HK-2 (cell line): ENCODE measurements around the gene PVRIG.
"Not testable (repeated sequence)": the region's sequence is repeated elsewhere in the genome, so short reads cannot be mapped to it uniquely, and the experiment has no call there.

Experiments
- DNase-seq: peaks from one replicate; pipeline ENCODE4 v3.0.0-alpha.2; 2018; ENCODE audit not compliant: unreplicated experiment

PVRIG gene

DNA sequence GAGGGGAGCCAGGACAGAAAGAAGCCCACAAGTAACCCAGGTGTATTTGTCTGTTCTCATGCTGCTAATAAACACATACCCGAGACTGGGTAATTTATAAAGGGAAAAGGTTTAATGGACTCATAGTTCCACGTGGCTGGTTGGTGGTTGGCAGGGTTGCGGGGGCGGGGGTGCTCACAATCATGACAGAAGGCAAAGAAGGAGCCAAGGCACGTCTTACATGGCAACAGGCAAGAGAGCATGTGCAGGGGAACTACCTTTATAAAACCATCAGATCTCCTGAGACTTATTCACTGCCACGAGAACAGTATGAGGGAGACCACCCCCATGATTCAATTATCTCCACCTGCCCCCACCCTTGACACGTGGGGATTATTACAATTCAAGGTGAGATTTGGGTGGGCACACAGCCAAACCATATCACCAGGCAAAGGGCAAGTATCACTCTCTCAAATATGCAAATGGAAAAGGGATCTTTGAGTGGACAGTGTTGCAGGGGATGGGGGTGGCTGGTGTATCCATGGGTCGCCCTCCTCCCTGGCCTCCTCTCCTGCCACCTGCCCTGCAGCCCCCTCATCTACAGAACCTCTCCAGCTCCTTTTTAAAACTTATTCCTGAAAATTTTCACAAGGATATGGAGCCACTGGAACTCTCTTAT lies 15.0 kb downstream of the PVRIG start:
- DNase-seq, result not testable (repeated sequence)

DNA sequence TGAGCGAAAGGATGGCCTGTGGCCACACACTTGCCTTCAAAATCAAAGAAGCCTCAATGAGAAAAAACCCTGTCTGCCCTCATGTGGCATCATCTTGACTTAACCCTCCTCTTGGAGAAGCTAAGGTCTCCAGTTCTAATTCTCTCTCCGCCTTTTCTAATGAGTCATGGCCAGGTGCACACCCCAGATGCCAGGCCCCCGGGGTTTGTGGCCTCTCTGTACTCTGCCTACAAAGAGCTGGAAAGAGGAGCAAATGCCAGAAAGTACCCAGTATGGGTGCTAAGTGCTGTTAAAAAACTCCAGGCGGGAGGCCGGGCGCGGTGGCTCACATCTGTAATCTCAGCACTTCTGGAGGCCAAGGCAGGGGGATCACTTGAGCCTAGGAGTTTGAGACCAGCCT lies 20.2 kb downstream of the PVRIG start:
- DNase-seq, result not testable (repeated sequence)

DNA sequence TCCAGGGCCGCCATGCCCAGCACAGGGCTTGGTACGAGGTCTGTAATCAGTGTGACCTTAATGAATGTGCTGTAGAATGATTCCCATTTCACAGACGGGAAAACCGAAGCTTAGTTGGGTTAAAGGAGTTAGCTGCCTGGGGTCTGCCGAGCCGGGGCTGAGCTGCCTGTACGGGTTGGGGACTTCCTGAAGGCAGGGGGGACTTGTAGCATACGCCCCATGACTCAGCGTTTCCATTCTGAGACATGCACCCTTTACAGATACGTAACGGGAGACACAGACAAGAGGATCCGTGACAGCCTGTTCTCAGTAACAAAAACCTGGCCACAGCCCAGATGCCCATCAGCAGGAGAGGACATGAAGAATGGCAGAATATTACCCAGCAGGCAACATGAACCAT lies 23.6 kb downstream of the PVRIG start:
- DNase-seq, result not testable (repeated sequence)

DNA sequence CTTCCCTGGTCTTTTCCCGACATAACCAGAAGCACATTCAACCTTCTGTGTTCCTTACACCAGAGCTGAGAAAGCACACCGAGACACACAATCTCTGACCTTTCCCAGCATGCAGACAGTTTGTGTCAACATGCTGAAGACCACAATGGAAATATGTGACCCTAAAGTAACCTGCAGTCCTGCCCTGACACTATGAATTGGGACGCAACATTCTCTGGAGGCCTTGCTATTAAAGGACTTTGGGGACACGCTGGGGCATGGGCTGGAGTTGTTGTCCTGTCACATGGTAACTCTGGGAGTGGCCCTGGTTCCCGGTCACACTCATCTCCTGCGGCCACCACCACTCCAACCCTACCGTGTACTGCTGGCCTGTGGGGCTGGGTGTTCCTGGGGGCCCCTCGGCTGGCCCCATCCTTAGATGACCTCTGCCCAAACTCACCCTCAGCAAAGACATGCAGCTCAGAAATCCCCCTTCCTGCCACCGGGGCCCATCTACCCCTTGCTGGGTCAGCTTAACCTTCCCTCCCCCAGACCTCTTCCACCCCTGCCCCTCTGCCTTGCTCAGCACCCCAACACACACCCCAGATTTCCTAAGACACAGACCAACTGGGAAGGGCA lies 25.3 kb downstream of the PVRIG start:
- DNase-seq, result not testable (repeated sequence)

DNA sequence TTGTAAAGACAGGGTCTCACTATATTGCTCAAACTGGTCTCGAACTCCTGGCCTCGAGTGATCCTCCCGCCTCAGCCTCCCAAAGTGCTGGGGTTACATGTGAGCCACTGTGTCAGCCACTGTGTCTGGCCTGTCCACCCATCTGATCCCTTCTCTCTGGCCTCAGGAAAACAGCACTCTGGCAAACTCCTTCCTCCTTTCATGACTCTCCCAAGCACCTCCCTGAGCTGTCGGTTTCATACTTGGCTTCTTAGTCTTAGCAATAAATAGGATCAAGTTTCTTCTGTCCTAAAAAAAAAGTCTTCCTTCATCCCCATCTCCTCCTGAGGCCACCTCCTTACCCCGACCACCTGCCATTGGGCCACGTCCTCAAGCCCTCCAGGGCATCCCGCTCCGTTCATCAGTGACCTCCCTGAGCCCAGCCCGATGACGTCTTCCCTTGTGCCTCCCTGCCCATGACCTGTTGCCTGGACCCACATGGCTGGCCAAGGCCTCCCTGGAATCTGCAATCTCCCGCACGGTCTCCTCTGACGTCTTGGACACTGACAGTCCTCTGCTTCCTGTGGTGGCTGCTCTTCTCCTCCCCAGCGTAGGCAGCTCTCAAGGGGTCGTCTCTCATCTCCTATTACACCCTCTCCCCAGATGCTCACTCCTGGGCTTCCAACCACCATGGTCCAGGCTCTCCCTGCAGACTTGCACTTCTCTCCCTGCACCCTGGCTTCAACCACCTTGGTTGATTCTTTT lies 26.5 kb downstream of the PVRIG start:
- DNase-seq, result not testable (repeated sequence)

DNA sequence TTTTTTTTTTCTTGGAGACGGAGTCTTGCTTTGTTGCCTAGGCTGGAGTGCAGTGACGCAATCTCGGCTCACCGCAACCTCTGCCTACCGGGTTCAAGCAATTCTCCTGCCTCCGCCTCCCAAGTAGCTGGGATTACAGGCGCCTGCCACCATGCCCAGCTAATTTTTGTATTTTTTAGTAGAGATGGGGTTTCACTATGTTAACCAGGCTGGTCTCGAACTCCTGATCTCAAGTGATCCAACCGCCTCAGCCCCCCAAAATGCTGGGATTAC lies 27.1 kb downstream of the PVRIG start:
- DNase-seq, result not testable (repeated sequence)

DNA sequence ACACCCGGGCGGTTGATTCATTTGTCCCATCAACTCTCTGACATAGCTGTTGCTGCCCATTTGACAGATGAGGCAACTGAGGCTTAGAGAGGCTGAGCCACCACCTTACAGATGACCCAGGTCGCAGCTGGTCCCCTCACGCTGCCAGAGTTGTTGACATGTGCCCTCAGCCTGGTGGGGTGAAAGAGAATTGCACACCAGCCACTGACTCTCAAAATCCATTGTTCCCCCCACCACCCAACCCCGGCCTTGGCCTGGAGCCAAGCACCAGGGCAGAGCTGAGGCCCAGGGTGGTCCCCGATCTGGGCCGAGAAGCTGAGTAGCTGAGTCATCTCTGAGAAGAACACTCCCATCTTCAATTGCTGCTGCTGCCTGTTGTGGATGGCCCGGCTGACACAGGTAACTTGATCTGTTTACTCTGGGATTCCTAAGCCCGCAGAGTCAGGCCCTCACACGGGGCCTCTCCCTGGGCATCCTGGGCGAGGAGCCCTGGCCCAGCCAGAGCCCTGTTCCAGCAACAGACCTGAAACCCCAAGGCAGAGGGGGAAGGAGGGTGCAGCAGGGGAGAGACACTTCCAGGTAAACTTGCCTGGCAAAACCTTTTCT lies 27.5 kb downstream of the PVRIG start:
- DNase-seq, result peak; percentile 73

DNA sequence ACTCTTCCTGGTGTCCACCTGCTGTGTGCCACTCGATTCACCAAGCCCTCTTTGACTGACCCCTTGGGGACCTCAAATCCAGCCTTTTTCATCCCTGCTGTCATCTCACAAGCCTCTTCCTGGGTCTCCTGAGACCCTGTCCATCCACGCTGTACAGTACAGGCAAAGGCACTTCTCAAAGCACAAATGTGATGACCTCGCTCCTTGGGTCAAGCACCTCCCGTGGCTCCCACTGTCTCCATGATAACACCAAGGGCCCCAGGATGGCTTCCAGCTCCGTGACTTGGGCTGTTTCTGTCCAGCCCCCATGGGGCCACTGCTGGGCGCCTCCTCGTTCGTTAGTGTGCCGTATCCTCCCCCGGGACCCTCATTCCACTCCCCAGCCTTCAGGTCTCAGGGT lies 28.7 kb downstream of the PVRIG start:
- DNase-seq, result no peak

DNA sequence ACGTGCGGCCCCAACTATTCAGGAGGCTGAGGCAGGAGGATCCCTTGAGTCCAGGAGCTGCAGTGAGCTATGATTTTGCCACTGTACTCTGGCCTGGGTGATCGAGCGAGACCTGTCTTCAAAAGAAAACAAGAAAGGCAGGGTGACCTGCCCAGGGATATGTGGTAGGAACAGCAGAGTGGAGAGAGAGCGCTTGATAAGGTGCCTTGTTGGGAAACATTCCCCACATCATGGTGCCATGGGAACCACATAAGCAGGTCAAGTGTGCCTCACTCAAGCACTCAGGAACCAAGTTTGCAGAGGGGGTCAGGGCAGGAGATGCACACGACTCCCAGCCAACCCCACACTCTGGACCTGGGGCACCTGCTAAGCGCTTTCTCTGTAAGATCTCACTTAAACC lies 37.3 kb downstream of the PVRIG start:
- no peak for DNase-seq

DNA sequence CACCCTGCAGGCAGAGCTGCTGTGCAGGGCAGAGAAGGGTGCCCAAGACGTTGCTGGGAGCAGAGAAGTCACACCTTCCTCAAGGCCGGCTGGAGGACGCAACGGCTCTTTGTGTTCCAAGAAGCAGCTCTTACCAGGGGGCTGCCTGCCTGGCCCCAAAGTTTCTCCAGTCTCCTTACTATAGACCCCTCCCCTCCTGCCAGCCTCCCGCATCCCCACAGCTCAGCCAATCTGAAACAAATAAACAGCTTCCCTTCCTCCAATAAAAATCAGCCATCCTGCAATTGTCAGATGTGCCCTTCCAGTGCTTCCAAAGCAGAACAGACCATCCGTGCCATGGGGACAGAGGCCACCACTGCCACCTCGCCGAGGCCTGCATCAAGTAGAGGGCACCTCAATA lies 40.2 kb downstream of the PVRIG start:
- not testable (repeated sequence) for DNase-seq

DNA sequence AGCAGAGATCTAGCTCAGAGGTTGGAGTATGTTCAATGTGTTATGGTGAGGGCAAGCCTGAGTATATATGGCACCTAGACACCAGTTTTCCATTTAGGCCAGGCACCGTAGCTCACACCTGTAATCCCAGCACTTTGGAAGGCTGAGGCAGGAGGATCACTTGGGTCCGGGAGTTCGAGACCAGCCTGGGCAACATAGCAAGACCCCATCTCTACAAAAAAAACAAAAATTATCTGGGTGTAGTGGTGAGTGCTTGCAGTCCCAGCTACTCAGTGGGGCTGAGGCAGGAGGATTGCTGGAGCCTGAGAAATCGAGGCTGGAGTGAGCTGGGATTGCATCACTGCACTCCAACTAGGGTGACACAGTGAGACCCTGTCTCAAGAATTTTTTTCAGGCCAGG lies 43.1 kb downstream of the PVRIG start:
- not testable (repeated sequence) for DNase-seq

DNA sequence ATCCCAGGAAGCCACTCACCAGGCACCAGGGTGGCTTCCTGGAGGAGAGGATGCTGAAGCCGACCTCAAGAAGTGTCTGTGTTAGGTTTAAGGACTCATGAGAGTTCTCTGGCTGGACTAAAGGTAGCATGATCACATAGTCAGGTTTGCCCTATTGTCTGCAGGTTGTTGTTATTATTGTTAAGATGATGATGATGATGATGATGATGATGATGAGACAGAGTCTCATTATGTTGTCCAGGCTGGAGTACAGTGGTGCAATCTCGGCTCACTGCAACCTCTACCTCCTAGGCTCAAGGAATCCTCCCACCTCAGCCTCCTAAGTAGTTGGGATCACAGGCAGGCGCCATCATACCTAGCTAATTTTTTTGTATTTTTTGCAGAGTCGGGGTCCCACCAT lies 44.5 kb downstream of the PVRIG start:
- not testable (repeated sequence) for DNase-seq

DNA sequence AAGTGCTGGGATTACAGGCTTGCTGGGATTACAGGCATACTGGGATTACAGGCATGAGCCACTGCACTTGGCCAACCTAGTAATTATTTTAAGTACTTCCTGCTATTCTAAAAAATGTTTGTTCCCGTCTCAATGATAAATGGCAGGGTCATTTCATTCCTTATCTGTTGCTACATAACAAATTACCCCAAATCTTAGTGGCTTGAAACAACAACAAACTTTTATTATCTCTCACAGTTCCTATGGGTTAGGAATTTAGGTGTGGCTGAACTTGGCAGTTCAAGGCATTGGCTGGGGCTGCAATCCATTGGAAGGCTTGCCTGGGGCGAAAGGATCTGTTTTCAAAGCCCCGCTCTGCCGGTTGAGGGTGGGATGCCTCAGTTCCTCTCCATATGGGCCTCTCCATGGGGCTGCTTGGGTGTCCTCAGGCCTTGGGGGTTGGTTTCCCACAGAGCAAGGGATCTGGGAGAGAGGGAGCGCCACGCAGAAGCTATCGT lies 45.0 kb downstream of the PVRIG start:
- DNase-seq, result not testable (repeated sequence)

DNA sequence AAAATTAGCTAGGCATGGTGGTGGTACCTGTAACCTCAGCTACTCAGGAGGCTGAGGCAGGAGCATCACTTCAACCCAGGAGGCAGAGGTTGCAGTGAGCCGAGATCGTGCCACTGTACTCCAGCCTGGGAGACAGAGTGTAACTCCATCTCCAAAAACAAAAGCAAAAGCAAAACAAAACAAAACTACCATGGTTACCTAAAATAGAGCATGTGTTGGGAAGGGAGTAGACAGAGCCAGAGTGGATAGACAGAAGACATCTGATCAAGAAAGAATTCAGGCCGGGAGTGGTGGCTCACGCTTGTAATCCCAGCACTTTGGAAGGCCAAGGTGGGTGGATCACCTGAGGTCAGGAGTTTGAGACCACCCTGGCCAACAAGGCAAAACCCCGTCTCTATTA lies 46.1 kb downstream of the PVRIG start:
- not testable (repeated sequence) for DNase-seq

DNA sequence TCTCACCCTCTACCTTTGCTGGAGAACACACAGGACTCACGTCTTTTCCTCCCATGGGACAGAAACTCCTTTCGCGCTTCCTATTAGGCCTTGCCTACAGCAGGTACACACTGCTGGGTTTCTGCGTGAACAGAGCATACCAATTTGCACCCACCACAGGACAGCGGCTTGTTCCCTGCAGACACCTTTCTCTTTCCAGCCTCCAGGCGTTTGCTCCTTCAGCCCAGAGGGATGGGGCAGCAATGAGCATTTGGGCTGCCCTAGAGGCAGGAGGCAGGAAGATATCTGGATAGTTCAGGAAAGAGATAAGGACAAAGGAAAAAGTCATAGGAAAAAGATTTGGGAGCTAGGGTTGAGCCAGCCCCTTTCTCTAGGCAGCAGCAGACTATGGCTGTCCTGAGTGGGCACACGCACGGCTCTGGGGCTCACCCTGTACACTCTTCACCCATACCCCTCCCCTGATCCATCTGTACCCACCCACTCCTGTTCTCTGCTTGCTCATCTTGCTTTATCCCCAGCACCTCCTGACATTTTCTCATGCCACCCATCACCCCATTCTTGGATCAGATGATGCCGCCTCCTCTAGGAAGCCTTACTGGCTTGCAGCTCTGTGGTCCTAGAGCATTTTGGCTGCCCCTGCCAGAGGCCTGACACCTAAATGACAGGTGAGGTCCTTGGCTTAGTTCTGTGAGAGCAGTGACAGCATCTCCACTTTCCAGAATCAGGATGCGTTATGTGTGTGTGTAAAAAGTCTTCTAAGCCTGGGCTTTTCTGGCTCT lies 47.0 kb downstream of the PVRIG start:
- no peak for DNase-seq

DNA sequence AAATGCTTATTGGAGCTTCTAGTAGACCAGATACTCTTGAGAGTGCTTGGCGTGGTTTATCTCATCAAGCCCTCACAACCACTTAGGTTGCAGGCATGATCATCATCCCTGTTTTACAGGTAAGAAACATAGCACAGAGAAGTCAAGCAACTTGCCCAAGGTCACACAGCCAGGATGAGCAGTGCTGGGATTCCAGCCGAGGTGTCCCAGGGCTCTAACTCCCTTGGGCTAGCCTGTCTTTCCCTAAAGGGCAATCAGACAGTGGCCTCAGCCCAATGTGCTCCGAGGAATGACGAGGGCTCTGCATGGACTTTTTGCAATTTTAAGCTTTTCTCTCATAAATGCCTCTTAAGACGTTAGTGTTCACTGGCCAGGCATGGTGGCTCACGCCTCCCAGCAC lies 47.9 kb downstream of the PVRIG start:
- DNase-seq, result no peak

DNA sequence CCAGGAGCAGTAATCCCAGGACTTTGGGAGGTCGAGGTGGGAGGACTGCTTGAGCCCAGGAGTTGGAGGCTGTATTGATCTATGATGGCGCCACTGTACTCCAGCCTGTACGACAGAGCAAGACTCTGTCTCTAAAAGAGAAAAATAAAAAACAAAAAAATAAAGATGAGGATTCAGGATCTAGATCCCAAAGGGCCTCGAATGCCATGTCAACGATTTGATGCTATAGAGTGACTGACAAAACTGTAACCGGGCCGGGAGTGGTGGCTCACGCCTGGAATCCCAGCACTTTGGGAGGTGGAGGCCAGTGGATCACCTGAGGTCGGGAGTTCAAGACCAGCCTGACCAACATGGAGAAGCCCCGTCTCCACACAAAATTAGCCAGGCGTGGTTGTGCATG lies 49.1 kb downstream of the PVRIG start:
- DNase-seq, result not testable (repeated sequence)

DNA sequence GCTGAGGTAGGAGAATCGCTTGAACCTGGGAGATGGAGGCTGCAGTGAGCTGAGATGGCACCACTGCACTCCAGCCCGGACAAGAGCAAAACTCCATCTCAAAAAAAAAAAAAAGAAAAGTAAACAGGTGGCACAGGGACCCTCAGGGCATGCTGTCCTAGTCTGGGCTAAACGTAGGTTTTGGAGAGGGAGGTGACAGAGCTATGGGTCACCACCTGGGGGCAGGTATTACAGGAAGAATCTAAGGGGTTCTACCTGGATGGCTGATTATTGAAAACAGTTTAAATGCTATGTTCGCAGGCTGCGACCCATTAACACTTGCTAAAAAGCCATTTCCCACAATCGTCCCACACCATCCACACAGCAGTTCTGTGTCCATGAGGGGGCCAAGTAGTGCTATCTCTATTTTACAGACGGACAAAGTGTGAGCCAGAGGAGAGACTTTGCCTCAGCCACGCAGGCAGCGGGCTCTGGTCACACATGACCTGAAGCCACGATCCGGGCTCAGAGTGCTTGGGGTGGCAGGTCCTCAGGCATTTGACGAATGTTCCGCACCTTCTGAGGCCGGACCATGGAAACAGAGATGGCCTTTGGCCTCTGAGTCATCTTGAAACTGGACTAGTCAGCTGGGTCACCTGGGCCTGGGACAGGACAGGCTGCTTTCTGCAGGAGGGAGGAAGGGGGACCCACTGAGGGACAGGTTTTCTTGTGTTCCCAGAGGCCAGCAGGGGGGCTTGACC lies 49.7 kb downstream of the PVRIG start:
- peak; percentile 59 for DNase-seq

DNA sequence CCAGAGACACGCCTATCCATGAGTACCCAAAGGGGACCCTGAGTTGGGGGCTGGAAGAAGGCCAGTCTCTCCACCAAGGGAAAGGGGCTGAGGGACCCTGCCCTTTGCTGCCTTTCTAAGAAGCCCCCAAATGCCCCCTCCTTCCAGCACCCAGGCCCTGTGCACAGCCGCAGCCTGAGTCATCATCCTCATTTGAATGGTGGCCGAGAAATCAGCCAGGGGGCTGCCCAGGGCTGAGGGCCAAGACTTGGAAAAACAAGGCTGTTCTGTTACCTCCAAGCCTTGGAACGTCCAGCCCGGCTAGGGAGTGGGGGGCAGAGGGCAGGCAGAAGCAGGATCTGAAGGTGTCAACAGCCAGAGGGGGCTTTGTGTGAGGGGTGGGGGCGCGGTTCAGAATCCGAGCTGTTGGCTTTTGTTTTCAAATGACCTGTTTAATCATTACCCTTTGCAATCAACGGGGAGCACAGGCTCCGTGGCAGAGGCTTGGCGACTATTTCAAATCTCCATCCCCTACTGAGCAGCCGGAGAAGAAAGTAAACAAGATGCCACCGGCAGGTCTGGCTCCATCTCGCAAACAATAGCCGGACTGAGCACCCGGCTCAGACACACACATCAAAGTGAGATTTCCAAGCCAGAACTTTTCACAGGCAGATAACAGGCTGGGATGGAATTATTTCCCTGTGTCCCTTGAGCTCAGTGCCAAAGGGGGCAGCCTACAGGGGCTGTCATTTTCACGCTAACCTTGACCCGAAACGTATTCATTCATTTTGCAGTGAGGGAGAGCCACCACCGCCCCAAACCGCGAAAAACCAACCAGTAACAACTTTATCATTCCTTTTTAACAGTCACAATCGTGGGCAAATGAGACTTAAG lies 50.5 kb downstream of the PVRIG start:
- peak; percentile 36 for DNase-seq
